DND-41 (cell line): ENCODE measurements around the gene PHACTR4.

Experiments
- CTCF ChIP-seq: IDR thresholded peaks from 2 replicates; pipeline ENCODE4 v1.5.1; 2012; ENCODE audit warnings: borderline replicate concordance, low read length, moderate library complexity, mild to moderate bottlenecking; ENCODE audit not compliant: poor library complexity, severe bottlenecking; ENCODE audit errors: extremely low read depth
- EZH2 ChIP-seq: IDR thresholded peaks from 3 replicates; pipeline ENCODE4 v1.6.1; 2012; ENCODE audit warnings: borderline replicate concordance, low read depth, mild to moderate bottlenecking, moderate library complexity, low read length, inconsistent platforms; ENCODE audit not compliant: severe bottlenecking

DNA sequence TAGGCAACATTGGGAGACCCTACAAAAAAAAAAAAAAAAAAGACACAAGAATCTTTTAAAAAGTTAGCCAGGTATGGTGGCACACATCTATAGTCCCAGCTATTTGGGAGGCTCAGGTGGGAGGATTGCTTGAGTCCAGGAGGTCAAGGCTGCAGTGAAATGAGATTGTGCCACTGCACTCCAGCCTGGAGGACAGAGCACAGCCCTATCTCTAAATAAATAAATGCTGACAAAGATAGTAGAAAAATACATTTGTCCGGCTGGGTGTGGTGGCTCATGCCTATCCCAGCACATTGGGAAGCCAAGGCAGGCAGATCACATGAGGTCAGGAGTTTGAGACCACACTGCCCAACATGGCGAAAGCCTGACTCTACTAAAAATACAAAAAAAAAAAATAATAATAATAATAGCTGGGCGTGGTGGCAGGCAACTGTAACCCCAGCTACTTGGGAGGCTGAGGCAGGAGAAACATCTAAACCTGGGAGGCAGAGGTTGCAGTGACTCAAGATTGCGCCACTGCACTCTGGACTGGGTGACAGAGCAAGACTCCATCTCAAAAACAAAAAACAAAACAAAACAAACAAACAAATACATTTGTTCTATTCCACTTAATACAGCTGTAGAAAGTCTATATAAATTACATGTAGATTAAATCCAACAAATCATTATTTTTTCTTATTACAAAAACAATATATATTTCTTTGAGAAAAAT, 48.5 kb downstream of the PHACTR4 start:
- TF ChIP-seq CTCF (no peak), EZH2 (no peak)
